Natural killer cell (primary cell): ENCODE data around the gene TIAM1. TPM values are rescaled to one million over a fixed set of nuclear protein-coding genes. Genes with fewer than 3 reads are reported as not detected.
A peak's percentile ranks its signal among the peaks of the same experiment; 100 is the strongest.

Experiments
- ATAC-seq, 3 donors: fragments of 150-1000 bp in 2 of 3; fragments of 200-7000 bp in 1 of 3; cut with Tn5 transposase; 1 replicate in 1 of 3; 2 replicates in 2 of 3; pipeline ENCODE4 v1.10.0; 2021; ENCODE audit warnings: mild to moderate bottlenecking in 2 of 3, moderate library complexity in 2 of 3
- DNase-seq, 2 donors: peaks; one replicate each; pipeline versions ENCODE4 v3.0.0 to v3.0.0-alpha.2; 2013 to 2021; ENCODE audit warnings: mixed read lengths in 1 of 2
- H3K27ac ChIP-seq: one replicate; pipeline ENCODE4 v1.5.1; 2013; ENCODE audit warnings: mild to moderate bottlenecking, low read length
- H3K27me3 ChIP-seq: one replicate; pipeline ENCODE4 v1.6.1; 2013; ENCODE audit warnings: low read length; ENCODE audit not compliant: control insufficient read depth, insufficient read depth
- H3K36me3 ChIP-seq: one replicate; pipeline ENCODE4 v1.6.1; 2013; ENCODE audit warnings: low read length; ENCODE audit not compliant: control insufficient read depth, insufficient read depth
- H3K4me1 ChIP-seq: one replicate; pipeline ENCODE4 v1.6.1; 2013; ENCODE audit warnings: low read length; ENCODE audit not compliant: control insufficient read depth, insufficient read depth
- H3K4me3 ChIP-seq: one replicate; pipeline ENCODE4 v1.5.1; 2013; ENCODE audit warnings: low read length
- H3K9me3 ChIP-seq: one replicate; pipeline ENCODE4 v1.6.1; 2013; ENCODE audit warnings: low read length; ENCODE audit not compliant: control insufficient read depth, insufficient read depth
- H3K27ac Mint-ChIP-seq, 2 donors: one replicate each; pipeline ENCODE4 v1.8.0; 2022; ENCODE audit warnings: mild to moderate bottlenecking in 2 of 2, mixed read lengths in 2 of 2, moderate library complexity in 1 of 2
- H3K27me3 Mint-ChIP-seq, 2 donors: one replicate each; pipeline ENCODE4 v1.8.0; 2022; ENCODE audit warnings: low read depth in 2 of 2, mixed read lengths in 2 of 2
- H3K36me3 Mint-ChIP-seq: one replicate; pipeline ENCODE4 v1.8.0; 2022; ENCODE audit warnings: mixed read lengths
- H3K4me1 Mint-ChIP-seq, 2 donors: one replicate each; pipeline ENCODE4 v1.8.0; 2022; ENCODE audit warnings: mixed read lengths in 2 of 2
- H3K4me3 Mint-ChIP-seq: one replicate; pipeline ENCODE4 v1.8.0; 2022; ENCODE audit warnings: mild to moderate bottlenecking, moderate library complexity, mixed read lengths
- H3K9me3 Mint-ChIP-seq, 2 donors: one replicate each; pipeline ENCODE4 v1.8.0; 2022; ENCODE audit warnings: mixed read lengths in 2 of 2
- WGBS: methylation state at CpG from one replicate; pipeline ENCODE4 v1.1.7; 2013; ENCODE audit warnings: missing lambda C conversion rate; ENCODE audit not compliant: insufficient coverage; 5-methylcytosine and 5-hydroxymethylcytosine counted together
- intact Hi-C: fragments of 100-400 bp; cut with micrococcal nuclease; formaldehyde crosslinking; loops from one replicate; pipeline ENCODE4 v1.14.2; 2022
- total RNA-seq, 4 donors: library from RNA; stranded (reverse); fragments of 120-200 nt in 1 of 4; gene quantifications; one replicate each; pipeline versions ENCODE4 v1.2.3 to v1.2.4, GENCODE V29; 2013 to 2022
- TF ChIP-seq, protein P1 (sequence below): fragments of 200-600 bp; IDR thresholded peaks from one replicate; pipeline ENCODE4 v1.8.0; 2022; ENCODE audit warnings: antibody characterized with exemption

Gene TIAM1
- total RNA-seq, 3 donors from 2014 or later (not counting 1 experiment from before 2014, with no cell fraction given), result 19.1 to 32.3 (median 19.4) TPM

DNA sequence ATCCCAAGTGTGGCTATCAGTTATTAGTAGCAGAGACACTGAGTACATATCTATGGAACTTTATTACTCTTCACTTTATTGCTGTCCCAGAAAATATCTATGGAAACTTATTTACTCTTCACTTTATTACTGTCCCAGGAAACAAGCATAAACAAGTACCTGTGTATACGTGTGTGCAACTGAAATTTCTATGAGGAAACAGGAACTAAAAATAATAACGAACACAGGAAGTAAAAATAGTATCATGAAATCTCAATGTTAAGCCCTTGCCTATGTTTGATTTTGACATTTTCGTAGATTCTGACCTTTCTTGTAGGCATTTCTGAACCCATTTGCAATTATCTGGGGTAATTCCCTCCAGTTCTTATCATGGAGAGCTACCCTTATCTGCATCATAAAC is 240.9 kb downstream of the TIAM1 start:
- intact Hi-C loops, result no loop called here
- Histone ChIP-seq H3K4me1 (peaks cover 9% of the 10 kb centered on the region), H3K9me3 (no peaks in the 10 kb centered on the region), H3K27me3 (peaks cover 9% of the 10 kb centered on the region), H3K27ac (no peak overlapping the region), H3K36me3 (no peaks in the 10 kb centered on the region), H3K4me3 (no peak overlapping the region)
- no peaks in the 10 kb centered on the region for H3K36me3 Mint-ChIP-seq
- H3K4me3 Mint-ChIP-seq, result no peak overlapping the region
- ATAC-seq, result no peak
- no peak overlapping the region for H3K27ac Mint-ChIP-seq
- 39% methylated on average over 2 of the region's 3 CpGs for WGBS
- peaks cover 10 to 20% of the 10 kb centered on the region in 2 donors for H3K27me3 Mint-ChIP-seq
- TF ChIP-seq, protein P1, sequence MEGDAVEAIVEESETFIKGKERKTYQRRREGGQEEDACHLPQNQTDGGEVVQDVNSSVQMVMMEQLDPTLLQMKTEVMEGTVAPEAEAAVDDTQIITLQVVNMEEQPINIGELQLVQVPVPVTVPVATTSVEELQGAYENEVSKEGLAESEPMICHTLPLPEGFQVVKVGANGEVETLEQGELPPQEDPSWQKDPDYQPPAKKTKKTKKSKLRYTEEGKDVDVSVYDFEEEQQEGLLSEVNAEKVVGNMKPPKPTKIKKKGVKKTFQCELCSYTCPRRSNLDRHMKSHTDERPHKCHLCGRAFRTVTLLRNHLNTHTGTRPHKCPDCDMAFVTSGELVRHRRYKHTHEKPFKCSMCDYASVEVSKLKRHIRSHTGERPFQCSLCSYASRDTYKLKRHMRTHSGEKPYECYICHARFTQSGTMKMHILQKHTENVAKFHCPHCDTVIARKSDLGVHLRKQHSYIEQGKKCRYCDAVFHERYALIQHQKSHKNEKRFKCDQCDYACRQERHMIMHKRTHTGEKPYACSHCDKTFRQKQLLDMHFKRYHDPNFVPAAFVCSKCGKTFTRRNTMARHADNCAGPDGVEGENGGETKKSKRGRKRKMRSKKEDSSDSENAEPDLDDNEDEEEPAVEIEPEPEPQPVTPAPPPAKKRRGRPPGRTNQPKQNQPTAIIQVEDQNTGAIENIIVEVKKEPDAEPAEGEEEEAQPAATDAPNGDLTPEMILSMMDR, result no peak
- peaks cover 9 to 20% of the 10 kb centered on the region in 2 donors for H3K4me1 Mint-ChIP-seq
- H3K9me3 Mint-ChIP-seq, result no peaks in the 10 kb centered on the region
- DNase-seq, result no peak

DNA sequence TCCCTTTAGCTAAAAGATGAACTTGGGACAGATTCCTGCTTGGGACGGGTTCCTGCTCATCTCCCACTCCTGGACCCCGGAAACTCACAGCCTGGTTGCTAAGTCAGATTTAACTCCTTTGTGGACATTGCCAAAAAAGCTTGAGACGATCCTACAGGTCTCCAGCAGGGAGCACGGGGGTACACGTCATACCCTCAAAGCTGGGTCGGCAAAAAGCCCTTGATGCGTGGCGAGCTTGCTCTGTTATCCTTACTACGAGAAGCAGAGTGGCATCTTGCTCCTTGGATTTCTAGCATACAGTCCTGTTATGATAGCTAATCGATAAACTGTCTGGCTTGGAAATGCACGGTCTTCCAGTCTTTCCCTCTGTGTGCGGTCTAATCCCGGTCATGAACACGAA is 244.9 kb downstream of the TIAM1 start:
- H3K9me3 ChIP-seq, result no peaks in the 10 kb centered on the region
- no peak for ATAC-seq
- Mint-ChIP-seq H3K4me3 (no peak overlapping the region), H3K27ac (no peak overlapping the region), H3K4me1 (peaks cover 9 to 20% of the 10 kb centered on the region in 2 donors), H3K9me3 (no peaks in the 10 kb centered on the region), H3K27me3 (peaks cover 6 to 18% of the 10 kb centered on the region in 2 donors), H3K36me3 (no peaks in the 10 kb centered on the region)
- intact Hi-C loops, result no loop called here
- no peak for DNase-seq
- 84% methylated on average over 14 of the region's 14 CpGs for WGBS
- TF ChIP-seq, protein P1, result no peak
- peaks cover 9% of the 10 kb centered on the region for H3K4me1 ChIP-seq
- peaks cover 9% of the 10 kb centered on the region for H3K27me3 ChIP-seq
- H3K27ac ChIP-seq, result no peak overlapping the region
- H3K36me3 ChIP-seq, result no peaks in the 10 kb centered on the region
- H3K4me3 ChIP-seq, result no peak overlapping the region

DNA sequence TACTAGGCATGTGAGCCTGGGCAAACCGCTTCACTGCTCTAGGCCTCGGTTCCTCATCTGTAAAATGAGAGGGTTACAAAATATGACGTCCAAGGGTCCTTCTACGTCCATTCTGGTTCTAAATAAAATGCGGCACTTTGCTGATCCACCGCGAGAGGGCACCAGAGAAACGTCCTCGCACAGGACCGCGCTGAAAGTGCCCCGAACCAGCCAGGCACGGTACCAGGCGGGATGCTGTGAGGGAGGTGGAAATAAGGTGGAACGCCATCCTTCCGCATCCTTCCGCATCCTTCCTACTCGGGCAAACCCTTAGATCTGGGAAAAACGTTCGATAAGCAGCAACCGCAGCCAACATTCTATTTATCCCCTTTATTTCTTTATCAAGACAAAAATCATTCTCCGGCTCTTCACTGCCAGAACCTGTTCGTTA is 245.5 kb downstream of the TIAM1 start:
- DNase-seq (peak; percentile 55 to 86), ATAC-seq (peak in 2 of 3 donors; percentile 58 to 90)
- H3K36me3 ChIP-seq, result no peaks in the 10 kb centered on the region
- peaks cover 9 to 24% of the 10 kb centered on the region in 2 donors for H3K27me3 Mint-ChIP-seq
- no peaks in the 10 kb centered on the region for H3K9me3 Mint-ChIP-seq
- H3K27me3 ChIP-seq, result peaks cover 9% of the 10 kb centered on the region
- H3K4me3 ChIP-seq, result no peak overlapping the region
- intact Hi-C loops, result loop anchor here (1.0 kb wide), 3 partner anchors 82 to 506 kb away; no protein-coding TSS in a partner anchor
- no peak overlapping the region for H3K27ac ChIP-seq
- H3K4me3 Mint-ChIP-seq, result no peak overlapping the region
- H3K4me1 Mint-ChIP-seq, result peaks cover 9 to 19% of the 10 kb centered on the region in 2 donors
- peaks cover 9% of the 10 kb centered on the region for H3K4me1 ChIP-seq
- TF ChIP-seq, protein P1, result peak; percentile 79
- H3K27ac Mint-ChIP-seq, result no peak overlapping the region
- H3K9me3 ChIP-seq, result no peaks in the 10 kb centered on the region
- WGBS, result 17% methylated on average over 22 of the region's 23 CpGs
- no peaks in the 10 kb centered on the region for H3K36me3 Mint-ChIP-seq
